K562 (cell line): ENCODE results near the gene PKLR. TPM values are rescaled to one million over a fixed set of nuclear protein-coding genes. Genes with fewer than 3 reads are reported as not detected.

ENCODE experiments used
- ASH1L ChIP-seq: fragments of 450-650 bp; IDR thresholded peaks from 2 replicates; pipeline ENCODE4 v1.6.1; 2018; ENCODE audit warnings: borderline replicate concordance, mild to moderate bottlenecking, low read depth; ENCODE audit not compliant: partially characterized antibody
- ATF7 ChIP-seq: fragments of 450-650 bp; IDR thresholded peaks from 2 replicates; pipeline ENCODE4 v1.7.1; 2014; ENCODE audit warnings: mild to moderate bottlenecking, moderate library complexity
- BMI1 ChIP-seq: fragments of 150-350 bp; IDR thresholded peaks from 2 replicates; pipeline ENCODE4 v1.6.1; 2014; ENCODE audit warnings: low read length
- CREBBP ChIP-seq: IDR thresholded peaks from one replicate; pipeline ENCODE4 v1.6.1; 2012; ENCODE audit warnings: low read depth, mild to moderate bottlenecking, control low read depth, inconsistent platforms, low read length
- DACH1 ChIP-seq: fragments of 450-650 bp; IDR thresholded peaks from 2 replicates; pipeline ENCODE4 v1.6.1; 2018; ENCODE audit not compliant: partially characterized antibody
- FIP1L1 ChIP-seq: fragments of 200-400 bp; formaldehyde crosslinking; IDR thresholded peaks from 2 replicates; pipeline ENCODE4 v1.6.1; 2018; ENCODE audit warnings: mild to moderate bottlenecking, low read depth, low read length; ENCODE audit not compliant: poor library complexity, severe bottlenecking
- FOXA1 ChIP-seq: fragments of 450-650 bp; IDR thresholded peaks from 2 replicates; pipeline ENCODE4 v1.6.1; 2016; ENCODE audit warnings: mild to moderate bottlenecking, borderline replicate concordance
- HDGF ChIP-seq: fragments of 450-650 bp; IDR thresholded peaks from 2 replicates; pipeline ENCODE4 v1.6.1; 2016
- HEY1 ChIP-seq: fragments of 250-450 bp; sonication (Bioruptor Pico); IDR thresholded peaks from 2 replicates; pipeline ENCODE4 v1.5.0; 2020; ENCODE audit warnings: mild to moderate bottlenecking, moderate library complexity, borderline replicate concordance
- PURB ChIP-seq: sonication (generic); formaldehyde crosslinking; IDR thresholded peaks from 2 replicates; pipeline ENCODE4 v1.9.0; 2021; ENCODE audit warnings: low read depth, mild to moderate bottlenecking, missing genetic modification reagents
- RAD51 ChIP-seq: fragments of 450-650 bp; IDR thresholded peaks from 2 replicates; pipeline ENCODE4 v1.7.1; 2016; ENCODE audit warnings: low read depth, mild to moderate bottlenecking, borderline replicate concordance
- RFX7 ChIP-seq: fragments of 250-450 bp; sonication (Bioruptor Pico); IDR thresholded peaks from 2 replicates; pipeline ENCODE4 v1.5.1; 2021; ENCODE audit warnings: mild to moderate bottlenecking
- SIN3B ChIP-seq: fragments of 450-650 bp; IDR thresholded peaks from 2 replicates; pipeline ENCODE4 v1.6.1; 2017; ENCODE audit warnings: low read depth, mild to moderate bottlenecking, moderate library complexity
- SMARCA4 ChIP-seq: fragments of 450-650 bp; IDR thresholded peaks from 2 replicates; pipeline ENCODE4 v1.6.1; 2016
- SNIP1 ChIP-seq: fragments of 450-650 bp; IDR thresholded peaks from 2 replicates; pipeline ENCODE4 v1.7.1; 2017; ENCODE audit warnings: low read depth, mild to moderate bottlenecking
- STAG1 ChIP-seq: sonication (generic); formaldehyde crosslinking; IDR thresholded peaks from 2 replicates; pipeline ENCODE4 v1.5.0; 2020; ENCODE audit warnings: missing genetic modification reagents, borderline replicate concordance
- TARDBP ChIP-seq: fragments of 450-650 bp; IDR thresholded peaks from 2 replicates; pipeline ENCODE4 v1.6.1; 2016
- ZNF124 ChIP-seq: sonication (generic); formaldehyde crosslinking; IDR thresholded peaks from 2 replicates; pipeline ENCODE4 v1.8.1; 2022; ENCODE audit warnings: missing genetic modification reagents
- ZNF431 ChIP-seq: sonication (generic); formaldehyde crosslinking; IDR thresholded peaks from 2 replicates; pipeline ENCODE4 v1.8.0; 2022; ENCODE audit warnings: mild to moderate bottlenecking, missing genetic modification reagents
- polyA plus RNA-seq, 8 experiments: library from polyadenylated mRNA; depleted of rRNA in 4 of 8; stranded (reverse) in 5 of 8; unstranded in 3 of 8; fragments of >200 nt; fragmentation: Nextera tagmentation in 2 of 8; fragmentation: Illumina TruSeq in 1 of 8; extraction: Ambion mirVana in 2 of 8; extraction: Trizol in 1 of 8; gene quantifications; 2 replicates each; pipeline versions ENCODE4 v1.2.1 to v1.2.3, GENCODE V29; 2011 to 2014; ENCODE audit warnings: inconsistent platforms in 1 of 8, missing spikeins in 1 of 8
- total RNA-seq, 7 experiments: library from RNA; depleted of rRNA in 6 of 7; stranded (reverse); fragments of >200 nt in 6 of 7; fragmentation: Illumina TruSeq in 2 of 7; extraction: Trizol in 2 of 7; gene quantifications; 2 replicates each; pipeline versions ENCODE4 v1.2.1 to v1.2.3, GENCODE V29; 2011 to 2021; ENCODE audit warnings: low replicate concordance in 1 of 7
- TF ChIP-seq, protein P1 (sequence below): sonication (generic); formaldehyde crosslinking; IDR thresholded peaks from 2 replicates; pipeline ENCODE4 v1.8.1; 2023; ENCODE audit warnings: mild to moderate bottlenecking, missing genetic modification reagents
- TF ChIP-seq, protein P2 (sequence below), 2 experiments: fragments of 450-650 bp; conservative IDR thresholded peaks; 2 replicates each; pipeline ENCODE4 v1.6.1; 2017; ENCODE audit warnings: mild to moderate bottlenecking in 2 of 2, moderate library complexity in 2 of 2
- TF ChIP-seq, protein P3 (sequence below): sonication (generic); formaldehyde crosslinking; IDR thresholded peaks from 2 replicates; pipeline ENCODE4 v1.8.0; 2022; ENCODE audit warnings: mild to moderate bottlenecking, missing genetic modification reagents
- TF ChIP-seq, protein P4 (sequence below): fragments of 200-800 bp; sonication (Bioruptor generic); IDR thresholded peaks from 2 replicates; pipeline ENCODE4 v1.6.1; 2017; ENCODE audit warnings: missing genetic modification characterization, missing compliant biosample characterization

Gene PKLR
- total and polyA plus RNA-seq, 9 of the 15 experiments (the other 6 are each of a cell fraction or from before 2014, with no cell fraction given), result 10.7 to 78.4 (median 38.2) TPM

DNA sequence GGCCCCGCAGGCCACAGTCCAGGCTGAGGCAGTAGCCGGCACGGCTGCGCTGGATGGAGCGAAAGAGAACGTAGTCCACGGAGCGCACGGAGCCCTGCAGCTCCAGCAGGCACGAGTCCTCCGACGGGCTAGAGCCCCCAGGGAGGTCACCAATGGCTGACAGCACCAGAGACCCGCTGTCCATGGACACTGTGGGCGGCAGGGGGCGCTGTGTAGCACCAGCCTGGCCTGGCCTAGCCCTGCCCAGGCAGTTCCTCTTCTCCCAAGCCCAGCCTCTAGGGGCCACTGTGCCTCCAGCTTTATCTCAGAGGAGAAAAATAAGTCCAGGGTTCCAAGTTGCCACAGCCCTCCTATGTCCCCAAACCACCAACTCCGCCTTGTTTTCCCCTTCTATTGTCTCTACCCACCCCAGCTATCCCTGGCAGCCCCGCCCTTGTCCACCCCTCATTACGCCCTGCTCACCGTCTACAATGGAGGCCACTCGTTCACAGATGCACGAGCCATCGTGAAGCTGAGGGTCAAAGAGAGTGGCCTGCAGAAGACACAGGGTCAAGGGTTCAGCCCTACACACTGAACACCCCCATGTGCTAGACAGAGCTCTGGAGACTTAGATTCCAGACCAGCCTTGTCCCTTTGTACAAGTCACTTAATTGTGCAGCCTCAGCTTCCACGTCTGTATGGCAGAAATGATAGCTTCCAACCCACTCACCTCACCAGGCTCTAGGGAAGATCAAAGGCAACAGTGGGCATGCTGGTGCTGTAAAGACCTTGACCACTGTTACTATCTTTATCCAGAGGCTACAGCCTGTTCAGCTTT is 50.4 kb downstream of the PKLR start (continued):
- TF ChIP-seq STAG1 (CRISPR knock-in tag), result peak; percentile 93
- no peak for TF ChIP-seq HEY1
- TF ChIP-seq BMI1, result no peak
- TF ChIP-seq FIP1L1, result peak; percentile 70
- 0 out of 2 replicates have a peak, but pooled peaks have one; percentile 15 for TF ChIP-seq RAD51
- peak; percentile 73; the same call in 1 of the 2 replicates for TF ChIP-seq ATF7
- TF ChIP-seq, protein P1, sequence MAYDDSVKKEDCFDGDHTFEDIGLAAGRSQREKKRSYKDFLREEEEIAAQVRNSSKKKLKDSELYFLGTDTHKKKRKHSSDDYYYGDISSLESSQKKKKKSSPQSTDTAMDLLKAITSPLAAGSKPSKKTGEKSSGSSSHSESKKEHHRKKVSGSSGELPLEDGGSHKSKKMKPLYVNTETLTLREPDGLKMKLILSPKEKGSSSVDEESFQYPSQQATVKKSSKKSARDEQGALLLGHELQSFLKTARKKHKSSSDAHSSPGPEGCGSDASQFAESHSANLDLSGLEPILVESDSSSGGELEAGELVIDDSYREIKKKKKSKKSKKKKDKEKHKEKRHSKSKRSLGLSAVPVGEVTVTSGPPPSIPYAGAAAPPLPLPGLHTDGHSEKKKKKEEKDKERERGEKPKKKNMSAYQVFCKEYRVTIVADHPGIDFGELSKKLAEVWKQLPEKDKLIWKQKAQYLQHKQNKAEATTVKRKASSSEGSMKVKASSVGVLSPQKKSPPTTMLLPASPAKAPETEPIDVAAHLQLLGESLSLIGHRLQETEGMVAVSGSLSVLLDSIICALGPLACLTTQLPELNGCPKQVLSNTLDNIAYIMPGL, result peak; percentile 93; the same call in 1 of the 2 replicates
- no peak for TF ChIP-seq CREBBP
- TF ChIP-seq RFX7 (CRISPR knock-in tag), result no peak
- TF ChIP-seq, protein P2, sequence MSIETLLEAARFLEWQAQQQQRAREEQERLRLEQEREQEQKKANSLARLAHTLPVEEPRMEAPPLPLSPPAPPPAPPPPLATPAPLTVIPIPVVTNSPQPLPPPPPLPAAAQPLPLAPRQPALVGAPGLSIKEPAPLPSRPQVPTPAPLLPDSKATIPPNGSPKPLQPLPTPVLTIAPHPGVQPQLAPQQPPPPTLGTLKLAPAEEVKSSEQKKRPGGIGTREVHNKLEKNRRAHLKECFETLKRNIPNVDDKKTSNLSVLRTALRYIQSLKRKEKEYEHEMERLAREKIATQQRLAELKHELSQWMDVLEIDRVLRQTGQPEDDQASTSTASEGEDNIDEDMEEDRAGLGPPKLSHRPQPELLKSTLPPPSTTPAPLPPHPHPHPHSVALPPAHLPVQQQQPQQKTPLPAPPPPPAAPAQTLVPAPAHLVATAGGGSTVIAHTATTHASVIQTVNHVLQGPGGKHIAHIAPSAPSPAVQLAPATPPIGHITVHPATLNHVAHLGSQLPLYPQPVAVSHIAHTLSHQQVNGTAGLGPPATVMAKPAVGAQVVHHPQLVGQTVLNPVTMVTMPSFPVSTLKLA (conservative IDR thresholded peaks at IDR 0.05), result peak in 1 of 2 experiments; percentile 55; a peak in 1 of 4 replicates
- TF ChIP-seq ZNF431 (CRISPR knock-in tag), result no peak
- TF ChIP-seq DACH1, result peak; percentile 17
- no peak for TF ChIP-seq SNIP1
- TF ChIP-seq, protein P3, sequence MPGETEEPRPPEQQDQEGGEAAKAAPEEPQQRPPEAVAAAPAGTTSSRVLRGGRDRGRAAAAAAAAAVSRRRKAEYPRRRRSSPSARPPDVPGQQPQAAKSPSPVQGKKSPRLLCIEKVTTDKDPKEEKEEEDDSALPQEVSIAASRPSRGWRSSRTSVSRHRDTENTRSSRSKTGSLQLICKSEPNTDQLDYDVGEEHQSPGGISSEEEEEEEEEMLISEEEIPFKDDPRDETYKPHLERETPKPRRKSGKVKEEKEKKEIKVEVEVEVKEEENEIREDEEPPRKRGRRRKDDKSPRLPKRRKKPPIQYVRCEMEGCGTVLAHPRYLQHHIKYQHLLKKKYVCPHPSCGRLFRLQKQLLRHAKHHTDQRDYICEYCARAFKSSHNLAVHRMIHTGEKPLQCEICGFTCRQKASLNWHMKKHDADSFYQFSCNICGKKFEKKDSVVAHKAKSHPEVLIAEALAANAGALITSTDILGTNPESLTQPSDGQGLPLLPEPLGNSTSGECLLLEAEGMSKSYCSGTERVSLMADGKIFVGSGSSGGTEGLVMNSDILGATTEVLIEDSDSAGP (CRISPR knock-in tag), result no peak
- TF ChIP-seq FOXA1, result no peak
- no peak for TF ChIP-seq PURB (CRISPR knock-in tag)
- TF ChIP-seq TARDBP, result 0 out of 2 replicates have a peak, but pooled peaks have one; percentile 14
- TF ChIP-seq, protein P4, sequence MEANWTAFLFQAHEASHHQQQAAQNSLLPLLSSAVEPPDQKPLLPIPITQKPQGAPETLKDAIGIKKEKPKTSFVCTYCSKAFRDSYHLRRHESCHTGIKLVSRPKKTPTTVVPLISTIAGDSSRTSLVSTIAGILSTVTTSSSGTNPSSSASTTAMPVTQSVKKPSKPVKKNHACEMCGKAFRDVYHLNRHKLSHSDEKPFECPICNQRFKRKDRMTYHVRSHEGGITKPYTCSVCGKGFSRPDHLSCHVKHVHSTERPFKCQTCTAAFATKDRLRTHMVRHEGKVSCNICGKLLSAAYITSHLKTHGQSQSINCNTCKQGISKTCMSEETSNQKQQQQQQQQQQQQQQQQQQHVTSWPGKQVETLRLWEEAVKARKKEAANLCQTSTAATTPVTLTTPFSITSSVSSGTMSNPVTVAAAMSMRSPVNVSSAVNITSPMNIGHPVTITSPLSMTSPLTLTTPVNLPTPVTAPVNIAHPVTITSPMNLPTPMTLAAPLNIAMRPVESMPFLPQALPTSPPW (CRISPR knock-in tag), result peak; percentile 51; the same call in 1 of the 2 replicates
- TF ChIP-seq ZNF124 (CRISPR knock-in tag), result no peak
- TF ChIP-seq SMARCA4, result 0 out of 2 replicates have a peak, but pooled peaks have one; percentile 20
- peak; percentile 92 for TF ChIP-seq HDGF
- no peak for TF ChIP-seq ASH1L
- TF ChIP-seq SIN3B, result 0 out of 2 replicates have a peak, but pooled peaks have one; percentile 12
